ENCODE measurements around the gene MYO9A.

DNA sequence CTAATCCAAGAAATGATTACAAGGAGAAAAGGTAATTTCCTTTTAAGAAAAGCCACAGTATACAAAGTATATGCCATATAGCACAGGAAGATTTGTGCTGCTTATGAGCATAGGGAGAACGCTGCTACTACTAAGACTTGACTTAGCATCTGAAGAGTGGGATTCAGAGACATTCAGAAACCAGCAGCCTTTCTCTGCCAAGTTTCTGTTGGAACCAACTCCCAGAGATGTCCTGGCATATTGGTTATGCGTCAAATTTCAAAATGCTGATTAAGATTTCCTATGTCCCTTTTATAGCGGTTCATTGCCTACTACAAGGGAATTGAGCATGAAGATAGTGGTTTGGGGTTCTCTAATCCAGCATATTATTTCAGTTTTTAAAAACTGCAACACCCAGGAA is 302.6 kb downstream of the MYO9A start:
- TF ChIP-seq, protein P1, sequence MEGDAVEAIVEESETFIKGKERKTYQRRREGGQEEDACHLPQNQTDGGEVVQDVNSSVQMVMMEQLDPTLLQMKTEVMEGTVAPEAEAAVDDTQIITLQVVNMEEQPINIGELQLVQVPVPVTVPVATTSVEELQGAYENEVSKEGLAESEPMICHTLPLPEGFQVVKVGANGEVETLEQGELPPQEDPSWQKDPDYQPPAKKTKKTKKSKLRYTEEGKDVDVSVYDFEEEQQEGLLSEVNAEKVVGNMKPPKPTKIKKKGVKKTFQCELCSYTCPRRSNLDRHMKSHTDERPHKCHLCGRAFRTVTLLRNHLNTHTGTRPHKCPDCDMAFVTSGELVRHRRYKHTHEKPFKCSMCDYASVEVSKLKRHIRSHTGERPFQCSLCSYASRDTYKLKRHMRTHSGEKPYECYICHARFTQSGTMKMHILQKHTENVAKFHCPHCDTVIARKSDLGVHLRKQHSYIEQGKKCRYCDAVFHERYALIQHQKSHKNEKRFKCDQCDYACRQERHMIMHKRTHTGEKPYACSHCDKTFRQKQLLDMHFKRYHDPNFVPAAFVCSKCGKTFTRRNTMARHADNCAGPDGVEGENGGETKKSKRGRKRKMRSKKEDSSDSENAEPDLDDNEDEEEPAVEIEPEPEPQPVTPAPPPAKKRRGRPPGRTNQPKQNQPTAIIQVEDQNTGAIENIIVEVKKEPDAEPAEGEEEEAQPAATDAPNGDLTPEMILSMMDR (IDR thresholded peaks at IDR 0.05) = no peak
- no peak for TF ChIP-seq POLR2AphosphoS5 (IDR thresholded peaks at IDR 0.05)

Measured in breast epithelium (tissue), 3 donors.